ENCODE data around the gene OR51D1. TPM values are rescaled to one million over a fixed set of nuclear protein-coding genes. Genes with fewer than 3 reads are reported as not detected.

The OR51D1 gene, protein sequence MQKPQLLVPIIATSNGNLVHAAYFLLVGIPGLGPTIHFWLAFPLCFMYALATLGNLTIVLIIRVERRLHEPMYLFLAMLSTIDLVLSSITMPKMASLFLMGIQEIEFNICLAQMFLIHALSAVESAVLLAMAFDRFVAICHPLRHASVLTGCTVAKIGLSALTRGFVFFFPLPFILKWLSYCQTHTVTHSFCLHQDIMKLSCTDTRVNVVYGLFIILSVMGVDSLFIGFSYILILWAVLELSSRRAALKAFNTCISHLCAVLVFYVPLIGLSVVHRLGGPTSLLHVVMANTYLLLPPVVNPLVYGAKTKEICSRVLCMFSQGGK
- polyA plus RNA-seq (2012; ENCODE audit: insufficient read length, low read depth), result not detected

DNA sequence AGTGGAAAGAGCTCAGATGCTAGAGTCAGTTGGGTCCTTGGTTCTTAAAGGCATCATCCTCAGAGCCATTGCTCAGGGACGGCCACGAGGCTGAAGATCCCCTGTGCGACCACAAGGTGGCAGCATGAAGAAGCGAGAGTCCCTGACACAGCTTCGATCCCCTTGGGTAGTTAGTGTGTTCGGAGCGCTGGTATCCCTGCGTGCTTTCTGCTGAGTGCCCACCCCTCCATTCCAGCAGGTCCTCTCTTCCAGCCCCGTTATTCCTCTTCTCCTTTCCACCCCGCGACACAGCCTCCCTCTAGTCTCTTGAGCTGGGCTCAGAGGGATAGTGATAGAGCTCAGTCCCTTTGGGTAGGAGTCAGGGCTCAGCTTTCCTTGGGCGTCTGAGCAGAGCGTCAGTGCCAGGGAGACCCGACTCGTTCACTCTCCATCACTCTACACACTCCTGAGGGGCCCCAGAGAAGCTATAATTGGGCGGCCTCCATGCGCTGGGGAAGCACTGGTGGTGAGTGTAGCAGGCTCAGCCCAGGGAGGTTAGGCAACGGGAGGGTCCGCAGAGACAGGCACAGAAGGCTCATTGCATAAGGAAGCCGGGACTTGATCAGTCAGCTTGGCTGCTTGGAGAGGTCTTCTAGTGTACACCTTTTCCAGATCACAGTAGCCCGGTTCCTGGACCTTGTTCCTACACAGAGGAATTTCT, at the start of gene OR51D1:
OR51D1 (plus strand) TSS at position 516 of the 700 bp plus-strand sequence. CDS start 2,314 bp downstream, outside the sequence.
- TF ChIP-seq, protein P1, sequence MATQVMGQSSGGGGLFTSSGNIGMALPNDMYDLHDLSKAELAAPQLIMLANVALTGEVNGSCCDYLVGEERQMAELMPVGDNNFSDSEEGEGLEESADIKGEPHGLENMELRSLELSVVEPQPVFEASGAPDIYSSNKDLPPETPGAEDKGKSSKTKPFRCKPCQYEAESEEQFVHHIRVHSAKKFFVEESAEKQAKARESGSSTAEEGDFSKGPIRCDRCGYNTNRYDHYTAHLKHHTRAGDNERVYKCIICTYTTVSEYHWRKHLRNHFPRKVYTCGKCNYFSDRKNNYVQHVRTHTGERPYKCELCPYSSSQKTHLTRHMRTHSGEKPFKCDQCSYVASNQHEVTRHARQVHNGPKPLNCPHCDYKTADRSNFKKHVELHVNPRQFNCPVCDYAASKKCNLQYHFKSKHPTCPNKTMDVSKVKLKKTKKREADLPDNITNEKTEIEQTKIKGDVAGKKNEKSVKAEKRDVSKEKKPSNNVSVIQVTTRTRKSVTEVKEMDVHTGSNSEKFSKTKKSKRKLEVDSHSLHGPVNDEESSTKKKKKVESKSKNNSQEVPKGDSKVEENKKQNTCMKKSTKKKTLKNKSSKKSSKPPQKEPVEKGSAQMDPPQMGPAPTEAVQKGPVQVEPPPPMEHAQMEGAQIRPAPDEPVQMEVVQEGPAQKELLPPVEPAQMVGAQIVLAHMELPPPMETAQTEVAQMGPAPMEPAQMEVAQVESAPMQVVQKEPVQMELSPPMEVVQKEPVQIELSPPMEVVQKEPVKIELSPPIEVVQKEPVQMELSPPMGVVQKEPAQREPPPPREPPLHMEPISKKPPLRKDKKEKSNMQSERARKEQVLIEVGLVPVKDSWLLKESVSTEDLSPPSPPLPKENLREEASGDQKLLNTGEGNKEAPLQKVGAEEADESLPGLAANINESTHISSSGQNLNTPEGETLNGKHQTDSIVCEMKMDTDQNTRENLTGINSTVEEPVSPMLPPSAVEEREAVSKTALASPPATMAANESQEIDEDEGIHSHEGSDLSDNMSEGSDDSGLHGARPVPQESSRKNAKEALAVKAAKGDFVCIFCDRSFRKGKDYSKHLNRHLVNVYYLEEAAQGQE (IDR thresholded peaks at IDR 0.05; ENCODE audit: insufficient read depth in 1 of 2, low read depth in 2 of 2, low read length in 2 of 2), result no peak
- TF ChIP-seq SIN3A (IDR thresholded peaks at IDR 0.05; ENCODE audit: borderline replicate concordance, insufficient read depth, low read length) (no peak), FOXP2 (optimal IDR thresholded peaks at IDR 0.05; ENCODE audit: borderline replicate concordance, extremely low read depth, extremely low read length, insufficient read depth) (no peak)

DNA sequence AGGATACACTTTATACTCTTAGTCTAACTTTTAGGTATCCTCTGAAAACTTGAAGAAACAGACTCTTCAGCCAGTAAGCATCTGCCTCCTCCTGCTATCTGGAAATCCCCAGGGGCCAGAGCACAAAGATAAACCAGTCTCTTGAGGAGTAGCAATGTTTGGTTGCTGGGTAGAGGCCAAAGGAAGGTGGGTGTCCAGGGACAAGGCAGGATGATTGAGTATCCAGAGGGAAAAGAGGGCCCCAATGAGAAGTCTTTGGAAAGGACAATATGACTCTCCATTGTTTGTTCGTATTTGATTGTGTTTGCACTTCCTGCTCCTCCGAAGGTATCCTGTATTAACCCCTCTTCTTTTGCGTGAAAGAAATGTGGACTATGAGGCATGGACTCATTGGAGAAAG, 48.3 kb upstream of the OR51D1 start:
- TF ChIP-seq FOXP2 (optimal IDR thresholded peaks at IDR 0.05; ENCODE audit: borderline replicate concordance, extremely low read depth, extremely low read length, insufficient read depth) (no peak), POLR2AphosphoS5 (IDR thresholded peaks at IDR 0.05; ENCODE audit: low read depth, low read length) (no peak), SIN3A (IDR thresholded peaks at IDR 0.05; ENCODE audit: borderline replicate concordance, insufficient read depth, low read length) (no peak), TAF1 (IDR thresholded peaks at IDR 0.05; ENCODE audit: borderline replicate concordance, insufficient read depth, low read length) (no peak)
- TF ChIP-seq, protein P1 (IDR thresholded peaks at IDR 0.05; ENCODE audit: insufficient read depth in 1 of 2, low read depth in 2 of 2, low read length in 2 of 2), result no peak

DNA sequence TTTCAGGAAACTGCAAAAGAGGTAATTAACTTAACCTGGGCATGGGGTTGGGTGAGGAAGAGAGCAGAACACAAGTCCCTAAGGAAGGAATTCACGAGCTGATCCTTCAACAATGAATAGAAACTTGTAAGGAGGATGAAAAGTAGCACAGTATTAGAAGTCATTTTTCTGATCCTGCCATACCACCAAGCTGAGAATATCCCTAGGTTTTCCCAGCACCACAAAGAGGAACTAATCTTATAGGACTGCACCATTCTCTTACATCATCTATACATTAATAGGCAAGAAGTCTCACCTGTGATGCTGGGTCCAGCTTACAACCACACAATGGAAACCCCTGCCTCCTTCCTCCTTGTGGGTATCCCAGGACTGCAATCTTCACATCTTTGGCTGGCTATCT, 43.5 kb upstream of the OR51D1 start, which contains the start of gene OR52I1:
OR52I1 (plus strand) TSS at position 301 of the 400 bp plus-strand sequence; CDS start at position 301, 0 bp downstream.
- TF ChIP-seq TAF1 (IDR thresholded peaks at IDR 0.05; ENCODE audit: borderline replicate concordance, insufficient read depth, low read length) (no peak), SIN3A (IDR thresholded peaks at IDR 0.05; ENCODE audit: borderline replicate concordance, insufficient read depth, low read length) (no peak), POLR2AphosphoS5 (IDR thresholded peaks at IDR 0.05; ENCODE audit: low read depth, low read length) (no peak), FOXP2 (optimal IDR thresholded peaks at IDR 0.05; ENCODE audit: borderline replicate concordance, extremely low read depth, extremely low read length, insufficient read depth) (no peak)
- TF ChIP-seq, protein P1 (IDR thresholded peaks at IDR 0.05; ENCODE audit: insufficient read depth in 1 of 2, low read depth in 2 of 2, low read length in 2 of 2), result no peak

DNA sequence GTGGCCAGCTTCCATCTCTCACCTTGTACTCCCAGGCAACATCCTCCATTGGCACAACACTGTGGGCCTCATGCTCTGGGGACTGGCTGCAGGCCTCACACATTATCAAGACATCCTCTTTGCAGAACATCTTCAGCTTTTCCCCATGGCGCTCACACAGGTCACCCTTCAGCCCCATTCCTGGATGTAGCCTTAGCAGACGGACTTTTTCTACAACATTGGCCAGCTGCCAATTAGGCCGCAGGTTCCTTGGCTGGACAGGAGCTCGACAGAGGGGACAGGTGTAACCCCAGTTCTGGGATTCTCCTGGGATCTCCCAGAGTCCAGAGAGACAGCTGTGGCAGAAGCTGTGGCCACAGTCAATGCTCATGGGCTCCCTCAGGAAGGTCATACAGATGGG, 32.2 kb upstream of the OR51D1 start:
- TF ChIP-seq FOXP2 (optimal IDR thresholded peaks at IDR 0.05; ENCODE audit: borderline replicate concordance, extremely low read depth, extremely low read length, insufficient read depth), result no peak
- no peak for TF ChIP-seq SIN3A (IDR thresholded peaks at IDR 0.05; ENCODE audit: borderline replicate concordance, insufficient read depth, low read length)
- no peak for TF ChIP-seq TAF1 (IDR thresholded peaks at IDR 0.05; ENCODE audit: borderline replicate concordance, insufficient read depth, low read length)
- no peak for TF ChIP-seq POLR2AphosphoS5 (IDR thresholded peaks at IDR 0.05; ENCODE audit: low read depth, low read length)
- TF ChIP-seq, protein P1 (IDR thresholded peaks at IDR 0.05; ENCODE audit: insufficient read depth in 1 of 2, low read depth in 2 of 2, low read length in 2 of 2), result no peak

All from PFSK-1 (cell line).